ENCODE data around the gene PLCB4.

GRCh38 chr20:9142809-9143208 is 73.9 kb downstream of the PLCB4 start:
- TF ChIP-seq EZH2 (IDR thresholded peaks at IDR 0.05) = no peak
- TF ChIP-seq POLR2AphosphoS5 (IDR thresholded peaks at IDR 0.05; ENCODE audit: borderline replicate concordance, low read depth, low read length) = no peak
